IMR-90 (cell line): ENCODE results near the gene ZDHHC22. TPM values are rescaled to one million over a fixed set of nuclear protein-coding genes. Genes with fewer than 3 reads are reported as not detected.
A peak's percentile ranks its signal among the peaks of the same experiment; 100 is the strongest.

Experiments
- ATAC-seq: fragments of 200-7000 bp; cut with Tn5 transposase; 2 replicates; pipeline ENCODE4 v1.9.1; 2020; ENCODE audit warnings: low read depth, mild to moderate bottlenecking, moderate library complexity
- Bru-seq: library from RNA; stranded (reverse); fragments of 400-500 nt; gene quantifications from one replicate; lab custom pipeline; 2021; lab: Mats Ljungman, UMichigan
- BruChase-seq, 2 experiments: library from RNA; stranded (reverse); fragments of 400-500 nt; gene quantifications; one replicate each; lab custom pipeline; 2021; lab: Mats Ljungman, UMichigan
- BruUV-seq: library from RNA; stranded (reverse); fragments of 400-500 nt; replicated peaks from 2 replicates; lab custom pipeline; 2021; lab: Mats Ljungman, UMichigan
- CTCF ChIA-PET: fragments of 300-600 bp; formaldehyde crosslinking; extraction: SDS; loops from one replicate; lab custom pipeline; 2021; ENCODE audit warnings: antibody characterized with exemption; lab: Yijun Ruan, JAX
- POLR2A ChIA-PET: fragments of 300-600 bp; sonication (Branson Sonifier 250); formaldehyde crosslinking; loops from one replicate; lab custom pipeline; 2022; ENCODE audit warnings: antibody characterized with exemption; ENCODE audit not compliant: unreplicated experiment; lab: Charles Lee
- DNase-seq: peaks from one replicate; pipeline ENCODE4 v3.0.0; 2013
- H2AFZ ChIP-seq: replicated peaks from 2 replicates; pipeline ENCODE3; 2013; ENCODE audit warnings: low read length, mild to moderate bottlenecking; ENCODE audit not compliant: poor library complexity
- H2AK5ac ChIP-seq: 2 replicates; pipeline ENCODE4 v1.6.1; 2013; ENCODE audit warnings: low read depth, low read length, inconsistent platforms
- H2AK9ac ChIP-seq: replicated peaks from 2 replicates; pipeline ENCODE3; 2013; ENCODE audit warnings: mild to moderate bottlenecking, low read depth, low read length, moderate library complexity; ENCODE audit not compliant: poor library complexity
- H2BK120ac ChIP-seq: 2 replicates; pipeline ENCODE4 v1.6.1; 2013; ENCODE audit warnings: low read depth, low read length, inconsistent platforms
- H2BK15ac ChIP-seq: 3 replicates; pipeline ENCODE4 v1.6.1; 2013; ENCODE audit warnings: low read depth, low read length, inconsistent platforms
- H2BK20ac ChIP-seq: 2 replicates; pipeline ENCODE4 v1.6.1; 2013; ENCODE audit warnings: low read depth, mild to moderate bottlenecking, inconsistent platforms, low read length, moderate library complexity
- H2BK5ac ChIP-seq: 2 replicates; pipeline ENCODE4 v1.6.1; 2013; ENCODE audit warnings: mild to moderate bottlenecking, low read depth, low read length, inconsistent platforms; ENCODE audit not compliant: poor library complexity, severe bottlenecking
- H3K14ac ChIP-seq: replicated peaks from 2 replicates; pipeline ENCODE4 v1.6.1; 2013; ENCODE audit warnings: low read depth, low read length, inconsistent platforms
- H3K18ac ChIP-seq: 2 replicates; pipeline ENCODE4 v1.6.1; 2013; ENCODE audit warnings: low read depth, low read length, control low read depth
- H3K23ac ChIP-seq: 2 replicates; pipeline ENCODE4 v1.6.1; 2013; ENCODE audit warnings: low read depth, low read length, inconsistent platforms
- H3K27ac ChIP-seq: 2 replicates; pipeline ENCODE4 v1.5.1; 2013; ENCODE audit warnings: mild to moderate bottlenecking, control low read depth, low read length; ENCODE audit not compliant: insufficient read depth
- H3K27me3 ChIP-seq: 2 replicates; pipeline ENCODE4 v1.6.1; 2013; ENCODE audit warnings: low read length; ENCODE audit not compliant: control insufficient read depth, insufficient read depth
- H3K36me3 ChIP-seq: 2 replicates; pipeline ENCODE4 v1.6.1; 2013; ENCODE audit warnings: low read length, mixed read lengths; ENCODE audit not compliant: control insufficient read depth, insufficient read depth
- H3K4ac ChIP-seq: 2 replicates; pipeline ENCODE4 v1.6.1; 2013; ENCODE audit warnings: low read depth, low read length, inconsistent platforms
- H3K4me1 ChIP-seq: 2 replicates; pipeline ENCODE4 v1.6.1; 2013; ENCODE audit warnings: low read length, mixed read lengths; ENCODE audit not compliant: control insufficient read depth, insufficient read depth
- H3K4me2 ChIP-seq: 2 replicates; pipeline ENCODE4 v1.6.1; 2013; ENCODE audit warnings: low read depth, mild to moderate bottlenecking, control low read depth, low read length, moderate library complexity
- H3K4me3 ChIP-seq: 2 replicates; pipeline ENCODE4 v1.5.1; 2013; ENCODE audit warnings: low read depth, mild to moderate bottlenecking, control low read depth, low read length, moderate library complexity; ENCODE audit not compliant: insufficient read depth
- H3K56ac ChIP-seq: 2 replicates; pipeline ENCODE4 v1.6.1; 2013; ENCODE audit warnings: low read length, inconsistent platforms; ENCODE audit not compliant: insufficient read depth; ENCODE audit errors: extremely low read depth
- H3K79me1 ChIP-seq, 2 experiments: 2 replicates each; pipeline ENCODE4 v1.6.1; 2013; ENCODE audit warnings: low read length in 2 of 2, inconsistent platforms in 1 of 2, low read depth in 1 of 2
- H3K9ac ChIP-seq: 2 replicates; pipeline ENCODE4 v1.6.1; 2013; ENCODE audit warnings: low read depth, low read length, control low read depth
- H3K9me1 ChIP-seq: 2 replicates; pipeline ENCODE4 v1.6.1; 2013; ENCODE audit warnings: low read length, inconsistent platforms; ENCODE audit not compliant: insufficient read depth
- H3K9me3 ChIP-seq: 2 replicates; pipeline ENCODE4 v1.6.1; 2013; ENCODE audit warnings: low read length; ENCODE audit not compliant: control insufficient read depth, insufficient read depth
- H4K20me1 ChIP-seq: 2 replicates; pipeline ENCODE4 v1.6.1; 2013; ENCODE audit warnings: low read length, inconsistent platforms; ENCODE audit not compliant: insufficient read depth
- H4K5ac ChIP-seq: 2 replicates; pipeline ENCODE4 v1.6.1; 2013; ENCODE audit warnings: mild to moderate bottlenecking, low read depth, low read length, control low read depth
- H4K8ac ChIP-seq, 2 experiments: 2 replicates each; pipeline ENCODE4 v1.6.1; 2013; ENCODE audit warnings: low read depth in 2 of 2, low read length in 2 of 2, control low read depth in 1 of 2, inconsistent platforms in 1 of 2
- H4K91ac ChIP-seq: 2 replicates; pipeline ENCODE4 v1.6.1; 2013; ENCODE audit warnings: low read depth, low read length, inconsistent platforms; ENCODE audit not compliant: insufficient read depth
- CTCF ChIP-seq: conservative IDR thresholded peaks from 2 replicates; pipeline ENCODE4 v1.5.1; 2012; ENCODE audit warnings: mild to moderate bottlenecking, low read depth, low read length, improper control_type of control experiment
- FOS ChIP-seq: fragments of 150-350 bp; IDR thresholded peaks from 2 replicates; pipeline ENCODE4 v1.6.1; 2016; ENCODE audit warnings: low read depth, low read length
- RFX5 ChIP-seq: IDR thresholded peaks from 2 replicates; pipeline ENCODE4 v1.8.0; 2012; ENCODE audit warnings: low read depth, mild to moderate bottlenecking, low read length, moderate library complexity
- WGBS, 2 experiments: methylation state at CpG; one replicate each; pipeline versions ENCODE4 v1.1.5 to v1.1.7; 2013; ENCODE audit warnings: missing lambda C conversion rate in 2 of 2; ENCODE audit not compliant: insufficient read length in 1 of 2; ENCODE audit errors: extremely low coverage in 2 of 2; 5-methylcytosine and 5-hydroxymethylcytosine counted together
- dilution Hi-C: fragments of 300-500 bp; cut with HindIII; formaldehyde crosslinking; loops from one replicate; pipeline ENCODE4 v1.14.3; 2018; ENCODE audit warnings: low sequenced_read_pairs; ENCODE audit not compliant: unreplicated experiment
- in situ Hi-C: fragments of 300-500 bp; cut with MboI; formaldehyde crosslinking; loops from 3 replicates; pipeline ENCODE4 v1.14.3; 2019; ENCODE audit warnings: low sequenced_read_pairs, inconsistent platforms, mixed read lengths
- intact Hi-C: fragments of 100-400 bp; cut with micrococcal nuclease; formaldehyde crosslinking; loops from 2 replicates; pipeline ENCODE4 v1.10.0; 2022
- long read RNA-seq: library from polyadenylated mRNA; unstranded; transcript quantifications from one replicate; pipeline ENCODE4 v2.0.0, GENCODE V29; 2021; ENCODE audit not compliant: unreplicated experiment
- polyA plus RNA-seq, 3 experiments: library from polyadenylated mRNA; depleted of rRNA; stranded (reverse); fragments of >200 nt; gene quantifications; 2 replicates each; pipeline ENCODE4 v1.2.3, GENCODE V29; 2012; ENCODE audit warnings: low replicate concordance in 1 of 3
- total RNA-seq: library from RNA; depleted of rRNA; stranded (reverse); fragments of >200 nt; gene quantifications from 2 replicates; pipeline ENCODE4 v1.2.3, GENCODE V29; 2012; rRNA removed

The ZDHHC22 gene
- total RNA-seq (not detected in 2 replicates), polyA plus RNA-seq (2012; rRNA removed) (not detected in 2 replicates), Bru-seq, nascent RNA (not detected), BruChase-seq, experiment 1, labeled RNA remaining after a 6-hour chase (not detected), BruChase-seq, experiment 2, labeled RNA remaining after a 2-hour chase (not detected)
- polyA plus RNA-seq (2012; cell fraction: cytosol; rRNA removed), result not detected in 2 replicates
- polyA plus RNA-seq (2012; cell fraction: nucleus; rRNA removed; ENCODE audit: low replicate concordance), result not detected in 2 replicates
- long read RNA-seq, result 0 reads

GRCh38 chr14:77141214-77142004 is at the start of gene ZDHHC22:
TSS of gene ZDHHC22 (minus strand) at chr14:77141791. CDS start at chr14:77139738, 2,053 bp downstream.
- no peaks in the 10 kb centered on the region for H3K79me1 ChIP-seq
- H3K23ac ChIP-seq, result no peak within 1 kb of the TSS
- in situ Hi-C loops (no loop called here), intact Hi-C loops (no loop called here), dilution Hi-C loops (no loop called here)
- no peak within 1 kb of the TSS for H2AK9ac ChIP-seq
- no peaks in the 10 kb centered on the region for H3K9me3 ChIP-seq
- no peak within 1 kb of the TSS for H4K8ac ChIP-seq
- H3K36me3 ChIP-seq, result no peaks in the 10 kb centered on the region
- no peak within 1 kb of the TSS; the same call in 1 of the 2 replicates for H3K4me3 ChIP-seq
- no peak within 1 kb of the TSS for H2BK120ac ChIP-seq
- H3K27ac ChIP-seq, result no peak within 1 kb of the TSS
- H3K27me3 ChIP-seq, result peaks cover 79% of the 10 kb centered on the region
- TF ChIP-seq RFX5 (no peak), CTCF (peak; percentile 9; the same call in 1 of the 2 replicates), FOS (no peak)
- no peak within 1 kb of the TSS for H3K18ac ChIP-seq
- H3K9me1 ChIP-seq, result no peaks in the 10 kb centered on the region
- H3K4me2 ChIP-seq, result no peak within 1 kb of the TSS; the same call in 1 of the 2 replicates
- ATAC-seq (peak; percentile 79), DNase-seq (peak; percentile 18)
- ChIA-PET POLR2A (no interaction called here), CTCF (interaction anchor here (1.5 kb wide), 1 partner anchor 10 kb away, joined by 4 read pairs; no protein-coding TSS in a partner anchor)
- H3K9ac ChIP-seq, result no peak within 1 kb of the TSS
- H2BK5ac ChIP-seq, result no peak within 1 kb of the TSS
- H4K20me1 ChIP-seq, result no peaks in the 10 kb centered on the region
- no peaks in the 10 kb centered on the region; the same call in 1 of the 2 replicates for H3K4me1 ChIP-seq
- 1% methylated on average over 34 of the region's 77 CpGs; no CpG with 5 or more reads in 1 of the 2 experiments for WGBS, 2 experiments
- H3K56ac ChIP-seq, result no peak within 1 kb of the TSS
- no TSS peak for BruUV-seq
- no peak within 1 kb of the TSS for H2AK5ac ChIP-seq
- no peak within 1 kb of the TSS for H4K91ac ChIP-seq
- H3K14ac ChIP-seq, result no peak within 1 kb of the TSS
- H4K5ac ChIP-seq, result no peak within 1 kb of the TSS
- H3K4ac ChIP-seq, result no peak within 1 kb of the TSS
- peak within 1 kb of the TSS; percentile 72 for H2AFZ ChIP-seq
- H2BK15ac ChIP-seq, result no peak within 1 kb of the TSS
- no peak within 1 kb of the TSS for H2BK20ac ChIP-seq
